GM23338 (cell line): ENCODE measurements around the gene CHI3L1. TPM values are rescaled to one million over a fixed set of nuclear protein-coding genes. Genes with fewer than 3 reads are reported as not detected.

Experiments used
- ATAC-seq: fragments of 200-7000 bp; cut with Tn5 transposase; 3 replicates; pipeline ENCODE4 v1.9.1; 2020
- DNase-seq: peaks from one replicate; pipeline ENCODE4 v3.0.0-alpha.2; 2015; ENCODE audit warnings: low spot score
- H2AFZ ChIP-seq: fragments of 200-600 bp; sonication (generic); 2 replicates; pipeline ENCODE4 v1.8.0; 2016; ENCODE audit warnings: antibody characterized with exemption, mild to moderate bottlenecking, moderate library complexity
- H3F3A ChIP-seq: fragments of 200-600 bp; sonication (generic); replicated peaks from 2 replicates; pipeline ENCODE4 v1.8.0; 2017; ENCODE audit warnings: antibody characterized with exemption, mixed run types, low read depth
- H3K27ac ChIP-seq: fragments of 200-600 bp; sonication (generic); 2 replicates; pipeline ENCODE4 v1.6.1; 2016; ENCODE audit warnings: low read depth
- H3K27me3 ChIP-seq: fragments of 200-600 bp; sonication (generic); 2 replicates; pipeline ENCODE4 v1.8.0; 2016; ENCODE audit warnings: mild to moderate bottlenecking, mixed run types, moderate library complexity; ENCODE audit not compliant: insufficient read depth
- H3K36me3 ChIP-seq: fragments of 200-600 bp; sonication (generic); 2 replicates; pipeline ENCODE4 v1.8.0; 2016; ENCODE audit warnings: mild to moderate bottlenecking; ENCODE audit not compliant: insufficient read depth
- H3K4me1 ChIP-seq: fragments of 200-600 bp; sonication (generic); 2 replicates; pipeline ENCODE4 v1.8.0; 2016; ENCODE audit warnings: mild to moderate bottlenecking, moderate library complexity; ENCODE audit not compliant: insufficient read depth
- H3K4me2 ChIP-seq: fragments of 200-600 bp; sonication (generic); 2 replicates; pipeline ENCODE4 v1.7.1; 2017; ENCODE audit warnings: mixed run types
- H3K4me3 ChIP-seq: fragments of 200-600 bp; sonication (generic); 2 replicates; pipeline ENCODE4 v1.6.1; 2016; ENCODE audit warnings: mixed run types
- H3K79me2 ChIP-seq: fragments of 200-600 bp; sonication (generic); replicated peaks from 2 replicates; pipeline ENCODE4 v1.8.0; 2017; ENCODE audit warnings: mild to moderate bottlenecking; ENCODE audit not compliant: insufficient read depth
- H3K9me2 ChIP-seq: fragments of 200-600 bp; sonication (generic); 2 replicates; pipeline ENCODE4 v1.8.0; 2017; ENCODE audit not compliant: insufficient read depth
- H4K20me1 ChIP-seq: fragments of 200-600 bp; sonication (generic); replicated peaks from 2 replicates; pipeline ENCODE4 v1.8.0; 2017; ENCODE audit warnings: mild to moderate bottlenecking; ENCODE audit not compliant: insufficient read depth
- H3K27ac Mint-ChIP-seq: 2 replicates; pipeline ENCODE4 v1.8.0; 2020; ENCODE audit warnings: inconsistent platforms, mild to moderate bottlenecking, moderate library complexity, mixed read lengths
- H3K27me3 Mint-ChIP-seq: 3 replicates; pipeline ENCODE4 v1.8.0; 2022; ENCODE audit warnings: low read depth, mild to moderate bottlenecking, moderate library complexity, mixed read lengths, inconsistent platforms; ENCODE audit not compliant: insufficient read depth, poor library complexity
- H3K36me3 Mint-ChIP-seq: 3 replicates; pipeline ENCODE4 v1.8.0; 2021; ENCODE audit warnings: low read depth, mild to moderate bottlenecking, inconsistent platforms, moderate library complexity, mixed read lengths
- H3K4me1 Mint-ChIP-seq: 3 replicates; pipeline ENCODE4 v1.8.0; 2020; ENCODE audit warnings: mild to moderate bottlenecking, inconsistent platforms, mixed read lengths
- H3K4me3 Mint-ChIP-seq: 3 replicates; pipeline ENCODE4 v1.8.0; 2021; ENCODE audit warnings: moderate library complexity, mild to moderate bottlenecking, inconsistent platforms, mixed read lengths
- H3K9me3 Mint-ChIP-seq: 3 replicates; pipeline ENCODE4 v1.8.0; 2020; ENCODE audit warnings: moderate library complexity, mild to moderate bottlenecking, inconsistent platforms, mixed read lengths
- CTCF ChIP-seq, 2 experiments: fragments of 200-600 bp in 1 of 2; sonication (generic) in 1 of 2; conservative IDR thresholded peaks; 2 replicates each; pipeline versions ENCODE4 v1.5.1 to v1.6.1; 2016 to 2017; ENCODE audit warnings: antibody characterized with exemption in 2 of 2, low read depth in 2 of 2, mild to moderate bottlenecking in 2 of 2, moderate library complexity in 1 of 2
- ZNF331 ChIP-seq: fragments of 250-450 bp; sonication (Bioruptor Pico); IDR thresholded peaks from 2 replicates; pipeline ENCODE4 v1.5.0; 2020; ENCODE audit warnings: low read depth, mild to moderate bottlenecking, moderate library complexity
- ZNF462 ChIP-seq: fragments of 250-450 bp; sonication (Bioruptor Pico); IDR thresholded peaks from 2 replicates; pipeline ENCODE4 v1.5.0; 2020; ENCODE audit warnings: mild to moderate bottlenecking, moderate library complexity
- polyA plus RNA-seq: library from polyadenylated mRNA; unstranded; fragments of >200 nt; fragmentation: Nextera tagmentation; extraction: Ambion mirVana; gene quantifications from 2 replicates; pipeline ENCODE4 v1.2.1, GENCODE V29; 2016
- total RNA-seq: library from RNA; depleted of rRNA; stranded (reverse); fragments of >200 nt; shearing (Covaris generic); gene quantifications from 2 replicates; pipeline ENCODE4 v1.2.3, GENCODE V29; 2014

The CHI3L1 gene
- total and polyA plus RNA-seq, 2 experiments from 2014 or later, result 0.76 TPM; not detected in 1

- DNase-seq (no peak), ATAC-seq (no peak)
- Histone ChIP-seq H3K4me2 (no peak overlapping the region), H3K4me1 (no peaks in the 10 kb centered on the region; the same call in 1 of the 2 replicates), H3K9me2 (no peaks in the 10 kb centered on the region), H3F3A (no peaks in the 10 kb centered on the region), H3K27me3 (no peaks in the 10 kb centered on the region), H3K36me3 (no peaks in the 10 kb centered on the region), H3K4me3 (no peak overlapping the region), H4K20me1 (no peaks in the 10 kb centered on the region), H2AFZ (no peak overlapping the region), H3K27ac (no peak overlapping the region), H3K79me2 (no peaks in the 10 kb centered on the region)
- Mint-ChIP-seq H3K36me3 (no peaks in the 10 kb centered on the region), H3K27ac (no peak overlapping the region), H3K27me3 (peaks cover 13% of the 10 kb centered on the region), H3K4me3 (no peak overlapping the region), H3K4me1 (peaks cover 2% of the 10 kb centered on the region; the same call in 1 of the 3 replicates), H3K9me3 (no peaks in the 10 kb centered on the region)
- no peak for TF ChIP-seq ZNF462 (CRISPR knock-in tag)
- TF ChIP-seq CTCF (conservative IDR thresholded peaks at IDR 0.05; ENCODE audit: low read depth in 2 of 2), result no peak
- TF ChIP-seq ZNF331, result no peak
Measured at GRCh38 chr1:203171341-203172183, 14.9 kb downstream of the CHI3L1 start.
